ENCODE data around the gene AMZ1. TPM values are rescaled to one million over a fixed set of nuclear protein-coding genes. Genes with fewer than 3 reads are reported as not detected.

AMZ1 gene
- total and polyA plus RNA-seq, 2 donors: 0.11 to 0.22 TPM

- Histone ChIP-seq H3K36me3 (ENCODE audit: insufficient read depth) (no peaks in the 10 kb centered on the region), H3K27ac (ENCODE audit: low read depth) (no peak overlapping the region), H3K4me3 (ENCODE audit: low read depth, low read length) (no peak overlapping the region), H3K4me1 (ENCODE audit: insufficient read depth) (no peaks in the 10 kb centered on the region)
- WGBS: 94% methylated on average over 33 of the region's 33 CpGs
- no peak for DNase-seq (ENCODE audit: extremely low spot score)
Observed at GRCh38 chr7:2657920-2658671, 29.9 kb upstream of the AMZ1 start.

GRCh38 chr7:2658941-2659340, 29.1 kb upstream of the AMZ1 start:
- Histone ChIP-seq H3K36me3 (ENCODE audit: insufficient read depth) (no peaks in the 10 kb centered on the region), H3K4me1 (ENCODE audit: insufficient read depth) (no peaks in the 10 kb centered on the region), H3K4me3 (ENCODE audit: low read depth, low read length) (no peak overlapping the region), H3K27ac (ENCODE audit: low read depth) (no peak overlapping the region)
- 92% methylated on average over 15 of the region's 15 CpGs for WGBS
- DNase-seq (ENCODE audit: extremely low spot score): no peak

- 91% methylated on average over 36 of the region's 36 CpGs for WGBS
- H3K36me3 ChIP-seq (ENCODE audit: insufficient read depth): no peaks in the 10 kb centered on the region
- H3K4me1 ChIP-seq (ENCODE audit: insufficient read depth): no peaks in the 10 kb centered on the region
- H3K27ac ChIP-seq (ENCODE audit: low read depth): no peak overlapping the region
- DNase-seq (ENCODE audit: extremely low spot score): no peak
- no peak overlapping the region for H3K4me3 ChIP-seq (ENCODE audit: low read depth, low read length)
Observed at GRCh38 chr7:2659556-2660358, 28.2 kb upstream of the AMZ1 start.

- Histone ChIP-seq H3K4me1 (ENCODE audit: insufficient read depth) (no peaks in the 10 kb centered on the region), H3K4me3 (ENCODE audit: low read depth, low read length) (no peak overlapping the region), H3K27ac (ENCODE audit: low read depth) (no peak overlapping the region), H3K36me3 (ENCODE audit: insufficient read depth) (no peaks in the 10 kb centered on the region)
- WGBS: 82% methylated on average over 36 of the region's 36 CpGs
- no peak for DNase-seq (ENCODE audit: extremely low spot score)
Observed at GRCh38 chr7:2660359-2661095, 27.5 kb upstream of the AMZ1 start.

- H3K27ac ChIP-seq (ENCODE audit: low read depth): no peak overlapping the region
- H3K36me3 ChIP-seq (ENCODE audit: insufficient read depth): no peaks in the 10 kb centered on the region
- no peak overlapping the region for H3K4me3 ChIP-seq (ENCODE audit: low read depth, low read length)
- WGBS: 90% methylated on average over 10 of the region's 10 CpGs
- DNase-seq (ENCODE audit: extremely low spot score): no peak
- H3K4me1 ChIP-seq (ENCODE audit: insufficient read depth): no peaks in the 10 kb centered on the region
Observed at GRCh38 chr7:2661096-2661449, 26.9 kb upstream of the AMZ1 start.

GRCh38 chr7:2661602-2662272, 26.3 kb upstream of the AMZ1 start:
- Histone ChIP-seq H3K4me3 (ENCODE audit: low read depth, low read length) (no peak overlapping the region), H3K27ac (ENCODE audit: low read depth) (no peak overlapping the region), H3K4me1 (ENCODE audit: insufficient read depth) (no peaks in the 10 kb centered on the region), H3K36me3 (ENCODE audit: insufficient read depth) (no peaks in the 10 kb centered on the region)
- no peak for DNase-seq (ENCODE audit: extremely low spot score)
- WGBS: 92% methylated on average over 43 of the region's 43 CpGs

GRCh38 chr7:2662273-2663120, 25.5 kb upstream of the AMZ1 start:
- WGBS: 77% methylated on average over 33 of the region's 33 CpGs
- no peak overlapping the region for H3K27ac ChIP-seq (ENCODE audit: low read depth)

GRCh38 chr7:2663121-2663886, 24.7 kb upstream of the AMZ1 start:
- no peak overlapping the region for H3K4me3 ChIP-seq (ENCODE audit: low read depth, low read length)
- H3K4me1 ChIP-seq (ENCODE audit: insufficient read depth): no peaks in the 10 kb centered on the region
- H3K36me3 ChIP-seq (ENCODE audit: insufficient read depth): no peaks in the 10 kb centered on the region
- DNase-seq (ENCODE audit: extremely low spot score): no peak
- no peak overlapping the region for H3K27ac ChIP-seq (ENCODE audit: low read depth)
- WGBS: 59% methylated on average over 30 of the region's 30 CpGs

More at GRCh38 chr7:2662273-2663120, 25.5 kb upstream of the AMZ1 start:
- Histone ChIP-seq H3K4me1 (ENCODE audit: insufficient read depth) (no peaks in the 10 kb centered on the region), H3K4me3 (ENCODE audit: low read depth, low read length) (no peak overlapping the region), H3K36me3 (ENCODE audit: insufficient read depth) (no peaks in the 10 kb centered on the region)
- no peak for DNase-seq (ENCODE audit: extremely low spot score)

GRCh38 chr7:2663960-2664359, 24.0 kb upstream of the AMZ1 start:
- H3K4me1 ChIP-seq (ENCODE audit: insufficient read depth): no peaks in the 10 kb centered on the region
- no peak for DNase-seq (ENCODE audit: extremely low spot score)
- WGBS: 66% methylated on average over 4 of the region's 4 CpGs
- H3K36me3 ChIP-seq (ENCODE audit: insufficient read depth): no peaks in the 10 kb centered on the region
- H3K4me3 ChIP-seq (ENCODE audit: low read depth, low read length): no peak overlapping the region
- no peak overlapping the region for H3K27ac ChIP-seq (ENCODE audit: low read depth)

- no peak overlapping the region for H3K4me3 ChIP-seq (ENCODE audit: low read depth, low read length)
- H3K36me3 ChIP-seq (ENCODE audit: insufficient read depth): no peaks in the 10 kb centered on the region
- no peak for DNase-seq (ENCODE audit: extremely low spot score)
- no peaks in the 10 kb centered on the region for H3K4me1 ChIP-seq (ENCODE audit: insufficient read depth)
- no peak overlapping the region for H3K27ac ChIP-seq (ENCODE audit: low read depth)
- 59% methylated on average over 33 of the region's 33 CpGs for WGBS
Observed at GRCh38 chr7:2665359-2665791, 22.6 kb upstream of the AMZ1 start.

GRCh38 chr7:2666155-2666554, 21.8 kb upstream of the AMZ1 start:
- DNase-seq (ENCODE audit: extremely low spot score): no peak
- H3K4me3 ChIP-seq (ENCODE audit: low read depth, low read length): no peak overlapping the region
- no peak overlapping the region for H3K27ac ChIP-seq (ENCODE audit: low read depth)
- H3K4me1 ChIP-seq (ENCODE audit: insufficient read depth): no peaks in the 10 kb centered on the region
- H3K36me3 ChIP-seq (ENCODE audit: insufficient read depth): no peaks in the 10 kb centered on the region
- 68% methylated on average over 6 of the region's 6 CpGs for WGBS

- H3K4me1 ChIP-seq (ENCODE audit: insufficient read depth): no peaks in the 10 kb centered on the region
- DNase-seq (ENCODE audit: extremely low spot score): no peak
- 76% methylated on average over 18 of the region's 18 CpGs for WGBS
- H3K4me3 ChIP-seq (ENCODE audit: low read depth, low read length): no peak overlapping the region
- H3K27ac ChIP-seq (ENCODE audit: low read depth): no peak overlapping the region
- H3K36me3 ChIP-seq (ENCODE audit: insufficient read depth): no peaks in the 10 kb centered on the region
Observed at GRCh38 chr7:2666588-2667250, 21.3 kb upstream of the AMZ1 start.
